Adrenal gland (tissue), 5 donors: ENCODE data around the gene CLIC6.

ENCODE experiments used
- CTCF ChIP-seq, 6 experiments: fragments of 450-650 bp in 4 of 6; fragments of 200-600 bp in 2 of 6; sonication (generic) in 1 of 6; IDR thresholded peaks; 1 replicate in 5 of 6; 2 replicates in 1 of 6; pipeline versions ENCODE4 v1.5.1 to v1.8.0; 2016 to 2021; ENCODE audit warnings: antibody characterized with exemption in 6 of 6, mild to moderate bottlenecking in 2 of 6, moderate library complexity in 1 of 6
- POLR2A ChIP-seq, 2 donors: fragments of 450-650 bp; IDR thresholded peaks; one replicate each; pipeline ENCODE4 v1.6.1; 2017; ENCODE audit warnings: antibody characterized with exemption in 2 of 2, mild to moderate bottlenecking in 2 of 2, moderate library complexity in 1 of 2
- donor health status: DM: no; HTN: no; CAD: no.

- no peak for TF ChIP-seq CTCF (IDR thresholded peaks at IDR 0.05)
- no peak for TF ChIP-seq POLR2A (IDR thresholded peaks at IDR 0.05)
Observed at GRCh38 chr21:34640858-34641257, 27.9 kb upstream of the CLIC6 start.
